ENCODE measurements around the gene GPRIN2. TPM values are rescaled to one million over a fixed set of nuclear protein-coding genes. Genes with fewer than 3 reads are reported as not detected.
"Not testable (repeated sequence)": the region's sequence is repeated elsewhere in the genome, so short reads cannot be mapped to it uniquely, and the experiment has no call there.

GPRIN2 gene
- total RNA-seq, 3 donors from 2014 or later (not counting 1 experiment from before 2014, with no cell fraction given) = not detected

- Mint-ChIP-seq H3K27me3 (ENCODE audit: low read depth in 2 of 2) (peaks cover 8 to 16% of the 10 kb centered on the region in 2 donors), H3K9me3 (no peaks in the 10 kb centered on the region), H3K36me3 (no peaks in the 10 kb centered on the region), H3K4me1 (peaks cover 0 to under 1% of the 10 kb centered on the region in 2 donors), H3K4me3 (no peak overlapping the region), H3K27ac (no peak overlapping the region)
- Histone ChIP-seq H3K4me1 (ENCODE audit: control insufficient read depth, insufficient read depth, low read length) (no peaks in the 10 kb centered on the region), H3K27ac (ENCODE audit: low read length) (no peak overlapping the region), H3K27me3 (ENCODE audit: control insufficient read depth, insufficient read depth, low read length) (peaks cover 4% of the 10 kb centered on the region), H3K4me3 (ENCODE audit: low read length) (no peak overlapping the region), H3K36me3 (ENCODE audit: control insufficient read depth, insufficient read depth, low read length) (no peaks in the 10 kb centered on the region), H3K9me3 (ENCODE audit: control insufficient read depth, insufficient read depth, low read length) (no peaks in the 10 kb centered on the region)
- intact Hi-C loops (cut with micrococcal nuclease) = no loop called here
- no peak for DNase-seq
- no peak for TF ChIP-seq CTCF (IDR thresholded peaks at IDR 0.05)
- WGBS (ENCODE audit: insufficient coverage) = 87% methylated on average over 6 of the region's 6 CpGs
- ATAC-seq = no peak
Observed at GRCh38 chr10:46534828-46535524, 21.5 kb downstream of the GPRIN2 start.

- H3K27ac ChIP-seq (ENCODE audit: low read length); H3K27me3 Mint-ChIP-seq (ENCODE audit: low read depth in 2 of 2); H3K36me3 ChIP-seq (ENCODE audit: control insufficient read depth, insufficient read depth, low read length); DNase-seq; H3K4me3 Mint-ChIP-seq; intact Hi-C loops (cut with micrococcal nuclease); ATAC-seq; H3K4me1 Mint-ChIP-seq; H3K36me3 Mint-ChIP-seq; H3K9me3 ChIP-seq (ENCODE audit: control insufficient read depth, insufficient read depth, low read length); H3K27ac Mint-ChIP-seq; H3K9me3 Mint-ChIP-seq; H3K27me3 ChIP-seq (ENCODE audit: control insufficient read depth, insufficient read depth, low read length); H3K4me1 ChIP-seq (ENCODE audit: control insufficient read depth, insufficient read depth, low read length); H3K4me3 ChIP-seq (ENCODE audit: low read length): not testable (repeated sequence)
- no CpG with 5 or more reads among the region's 1 CpG for WGBS (ENCODE audit: insufficient coverage)
Observed at GRCh38 chr10:46532256-46532655, 24.2 kb downstream of the GPRIN2 start.

- Histone ChIP-seq H3K27ac (ENCODE audit: low read length) (no peak overlapping the region), H3K27me3 (ENCODE audit: control insufficient read depth, insufficient read depth, low read length) (no peaks in the 10 kb centered on the region), H3K9me3 (ENCODE audit: control insufficient read depth, insufficient read depth, low read length) (no peaks in the 10 kb centered on the region), H3K4me3 (ENCODE audit: low read length) (no peak overlapping the region), H3K4me1 (ENCODE audit: control insufficient read depth, insufficient read depth, low read length) (no peaks in the 10 kb centered on the region), H3K36me3 (ENCODE audit: control insufficient read depth, insufficient read depth, low read length) (no peaks in the 10 kb centered on the region)
- Mint-ChIP-seq H3K27ac (no peak overlapping the region), H3K9me3 (no peaks in the 10 kb centered on the region), H3K36me3 (no peaks in the 10 kb centered on the region), H3K4me3 (no peak overlapping the region), H3K4me1 (no peaks in the 10 kb centered on the region), H3K27me3 (ENCODE audit: low read depth in 2 of 2) (no peaks in the 10 kb centered on the region)
- intact Hi-C loops (cut with micrococcal nuclease) = no loop called here
- no peak for TF ChIP-seq CTCF (IDR thresholded peaks at IDR 0.05)
- DNase-seq (no peak), ATAC-seq (no peak)
- whole genome bisulfite sequencing (ENCODE audit: insufficient coverage) = 89% methylated on average over 18 of the region's 18 CpGs
Observed at GRCh38 chr10:46530249-46531186, 25.9 kb downstream of the GPRIN2 start.

- H3K4me3 ChIP-seq (ENCODE audit: low read length); H3K27ac ChIP-seq (ENCODE audit: low read length); H3K27me3 Mint-ChIP-seq (ENCODE audit: low read depth in 2 of 2); H3K27ac Mint-ChIP-seq; intact Hi-C loops (cut with micrococcal nuclease); H3K4me3 Mint-ChIP-seq; DNase-seq; H3K9me3 ChIP-seq (ENCODE audit: control insufficient read depth, insufficient read depth, low read length); H3K4me1 ChIP-seq (ENCODE audit: control insufficient read depth, insufficient read depth, low read length); H3K36me3 Mint-ChIP-seq; H3K36me3 ChIP-seq (ENCODE audit: control insufficient read depth, insufficient read depth, low read length); ATAC-seq; H3K9me3 Mint-ChIP-seq; H3K4me1 Mint-ChIP-seq; H3K27me3 ChIP-seq (ENCODE audit: control insufficient read depth, insufficient read depth, low read length): not testable (repeated sequence)
- 87% methylated on average over 7 of the region's 7 CpGs for WGBS (ENCODE audit: insufficient coverage)
Observed at GRCh38 chr10:46529742-46530141, 26.7 kb downstream of the GPRIN2 start.
